RWPE2 (cell line): Measurements from ENCODE around the gene SLC1A4.

Source experiments
- ATAC-seq: fragments of 200-7000 bp; cut with Tn5 transposase; 3 replicates; pipeline ENCODE4 v1.9.1; 2021; ENCODE audit warnings: low read depth
- DNase-seq: peaks from one replicate; pipeline ENCODE4 v3.0.0-alpha.2; 2020; ENCODE audit warnings: low spot score
- H3K27ac ChIP-seq: fragments of 450-650 bp; 2 replicates; pipeline ENCODE4 v1.5.1; 2017; ENCODE audit warnings: mild to moderate bottlenecking; ENCODE audit not compliant: poor library complexity, severe bottlenecking
- H3K27me3 ChIP-seq: fragments of 250-450 bp; sonication (Bioruptor Pico); 2 replicates; pipeline ENCODE4 v1.5.1; 2021; ENCODE audit warnings: mild to moderate bottlenecking, moderate library complexity; ENCODE audit not compliant: insufficient read depth, poor library complexity, severe bottlenecking
- H3K36me3 ChIP-seq: fragments of 250-450 bp; sonication (Bioruptor Pico); 2 replicates; pipeline ENCODE4 v1.5.1; 2020; ENCODE audit warnings: low read depth, mild to moderate bottlenecking, moderate library complexity
- H3K4me1 ChIP-seq: fragments of 250-450 bp; sonication (Bioruptor Pico); 2 replicates; pipeline ENCODE4 v1.5.1; 2021; ENCODE audit warnings: mild to moderate bottlenecking, moderate library complexity; ENCODE audit not compliant: insufficient read depth, poor library complexity, severe bottlenecking
- H3K4me3 ChIP-seq: fragments of 250-450 bp; sonication (Bioruptor Pico); 2 replicates; pipeline ENCODE4 v1.5.1; 2021; ENCODE audit warnings: mild to moderate bottlenecking, moderate library complexity; ENCODE audit not compliant: severe bottlenecking
- H3K9me3 ChIP-seq: fragments of 250-450 bp; sonication (Bioruptor Pico); 2 replicates; pipeline ENCODE4 v1.5.1; 2021; ENCODE audit warnings: mild to moderate bottlenecking, moderate library complexity; ENCODE audit not compliant: severe bottlenecking
- CTCF ChIP-seq: fragments of 450-650 bp; IDR thresholded peaks from one replicate; pipeline ENCODE4 v1.5.1; 2017; ENCODE audit warnings: mild to moderate bottlenecking, moderate library complexity; ENCODE audit not compliant: poor library complexity, severe bottlenecking

SLC1A4 gene

GRCh38 chr2:65027616-65028244, 38.5 kb downstream of the SLC1A4 start:
- H3K4me3 ChIP-seq = no peak overlapping the region
- ATAC-seq (no peak), DNase-seq (no peak)
- no peaks in the 10 kb centered on the region for H3K27me3 ChIP-seq
- peaks cover 6% of the 10 kb centered on the region for H3K4me1 ChIP-seq
- TF ChIP-seq CTCF = no peak
- H3K27ac ChIP-seq = no peak overlapping the region
- no peaks in the 10 kb centered on the region for H3K36me3 ChIP-seq
- no peaks in the 10 kb centered on the region for H3K9me3 ChIP-seq

GRCh38 chr2:65030476-65031332, 41.5 kb downstream of the SLC1A4 start:
- no peak for DNase-seq
- H3K4me1 ChIP-seq = no peaks in the 10 kb centered on the region
- no peak overlapping the region for H3K27ac ChIP-seq
- no peak for TF ChIP-seq CTCF
- no peak overlapping the region for H3K4me3 ChIP-seq
- no peak for ATAC-seq
- H3K27me3 ChIP-seq = no peaks in the 10 kb centered on the region
- H3K9me3 ChIP-seq = no peaks in the 10 kb centered on the region
- no peaks in the 10 kb centered on the region for H3K36me3 ChIP-seq

GRCh38 chr2:65031341-65032018, 42.3 kb downstream of the SLC1A4 start:
- no peaks in the 10 kb centered on the region for H3K27me3 ChIP-seq
- no peak overlapping the region for H3K4me3 ChIP-seq
- H3K27ac ChIP-seq = no peak overlapping the region
- no peaks in the 10 kb centered on the region for H3K4me1 ChIP-seq
- no peaks in the 10 kb centered on the region for H3K36me3 ChIP-seq
- H3K9me3 ChIP-seq = no peaks in the 10 kb centered on the region
- ATAC-seq (no peak; the same call in 2 of the 3 replicates), DNase-seq (no peak)
- no peak for TF ChIP-seq CTCF

- ATAC-seq (no peak; the same call in 2 of the 3 replicates), DNase-seq (no peak)
- Histone ChIP-seq H3K36me3 (no peaks in the 10 kb centered on the region), H3K9me3 (no peaks in the 10 kb centered on the region), H3K27ac (no peak overlapping the region), H3K4me1 (no peaks in the 10 kb centered on the region), H3K4me3 (no peak overlapping the region), H3K27me3 (no peaks in the 10 kb centered on the region)
- TF ChIP-seq CTCF = no peak
Measured at GRCh38 chr2:65032019-65032975, 43.1 kb downstream of the SLC1A4 start.
